NT2/D1 (cell line): ENCODE measurements around the gene RBM39.

Experiments
- YY1 ChIP-seq: IDR thresholded peaks from 2 replicates; pipeline ENCODE4 v1.6.1; 2011; ENCODE audit not compliant: insufficient read length, insufficient read depth
- ZNF274 ChIP-seq: IDR thresholded peaks from 2 replicates; pipeline ENCODE4 v1.6.1; 2011; ENCODE audit warnings: mild to moderate bottlenecking, low read depth, low read length

DNA sequence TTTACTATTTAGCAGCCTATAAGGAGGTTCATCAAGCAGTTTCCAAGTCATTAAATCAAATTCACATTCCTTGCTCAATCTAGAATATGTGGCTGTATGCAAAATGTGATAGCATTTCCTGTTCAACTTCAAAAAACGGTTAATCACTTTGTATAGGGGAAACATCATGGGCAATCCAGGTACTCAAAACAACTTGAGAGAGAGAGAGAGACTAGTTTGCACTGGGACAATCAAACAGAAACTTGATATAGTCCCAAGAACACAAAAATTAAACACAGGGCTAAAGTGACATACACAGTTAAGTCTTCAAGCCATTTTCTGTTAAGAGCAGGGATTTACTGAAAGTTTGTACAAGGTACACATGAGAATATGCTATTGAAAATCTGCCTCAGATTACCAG is 84.8 kb downstream of the RBM39 start:
- TF ChIP-seq YY1, result no peak
- TF ChIP-seq ZNF274, result no peak
